ENCODE measurements around the gene NPC1. TPM values are rescaled to one million over a fixed set of nuclear protein-coding genes. Genes with fewer than 3 reads are reported as not detected.

The NPC1 gene
- total RNA-seq, 1 donor from 2014 or later = 44.8 TPM

GRCh38 chr18:23596183-23596582 is 9.9 kb upstream of the NPC1 start:
- DNase-seq = no peak
- H3K27ac Mint-ChIP-seq (ENCODE audit: unreplicated experiment) = no peak overlapping the region
- H3K4me3 Mint-ChIP-seq (ENCODE audit: unreplicated experiment) = no peak overlapping the region
- H3K4me1 Mint-ChIP-seq (ENCODE audit: low read depth, unreplicated experiment) = no peaks in the 10 kb centered on the region
- H3K27me3 Mint-ChIP-seq (ENCODE audit: unreplicated experiment) = no peaks in the 10 kb centered on the region
- no peaks in the 10 kb centered on the region for H3K9me3 Mint-ChIP-seq (ENCODE audit: unreplicated experiment)
- no peak for TF ChIP-seq CTCF (IDR thresholded peaks at IDR 0.05; ENCODE audit: partially characterized antibody, unreplicated experiment)
- no peaks in the 10 kb centered on the region for H3K36me3 Mint-ChIP-seq (ENCODE audit: unreplicated experiment)

GRCh38 chr18:23595591-23595990 is 9.3 kb upstream of the NPC1 start:
- Mint-ChIP-seq H3K36me3 (ENCODE audit: unreplicated experiment) (no peaks in the 10 kb centered on the region), H3K4me3 (ENCODE audit: unreplicated experiment) (no peak overlapping the region), H3K4me1 (ENCODE audit: low read depth, unreplicated experiment) (no peaks in the 10 kb centered on the region), H3K27me3 (ENCODE audit: unreplicated experiment) (no peaks in the 10 kb centered on the region), H3K9me3 (ENCODE audit: unreplicated experiment) (no peaks in the 10 kb centered on the region), H3K27ac (ENCODE audit: unreplicated experiment) (no peak overlapping the region)
- no peak for TF ChIP-seq CTCF (IDR thresholded peaks at IDR 0.05; ENCODE audit: partially characterized antibody, unreplicated experiment)
- DNase-seq = no peak

GRCh38 chr18:23593720-23594119 is 7.4 kb upstream of the NPC1 start:
- Mint-ChIP-seq H3K9me3 (ENCODE audit: unreplicated experiment) (no peaks in the 10 kb centered on the region), H3K4me1 (ENCODE audit: low read depth, unreplicated experiment) (no peaks in the 10 kb centered on the region), H3K36me3 (ENCODE audit: unreplicated experiment) (no peaks in the 10 kb centered on the region), H3K27ac (ENCODE audit: unreplicated experiment) (no peak overlapping the region), H3K4me3 (ENCODE audit: unreplicated experiment) (no peak overlapping the region), H3K27me3 (ENCODE audit: unreplicated experiment) (no peaks in the 10 kb centered on the region)
- TF ChIP-seq CTCF (IDR thresholded peaks at IDR 0.05; ENCODE audit: partially characterized antibody, unreplicated experiment) = no peak
- no peak for DNase-seq

GRCh38 chr18:23592911-23593310 is 6.6 kb upstream of the NPC1 start:
- no peak overlapping the region for H3K27ac Mint-ChIP-seq (ENCODE audit: unreplicated experiment)
- H3K9me3 Mint-ChIP-seq (ENCODE audit: unreplicated experiment) = no peaks in the 10 kb centered on the region
- H3K36me3 Mint-ChIP-seq (ENCODE audit: unreplicated experiment) = no peaks in the 10 kb centered on the region
- H3K27me3 Mint-ChIP-seq (ENCODE audit: unreplicated experiment) = no peaks in the 10 kb centered on the region
- TF ChIP-seq CTCF (IDR thresholded peaks at IDR 0.05; ENCODE audit: partially characterized antibody, unreplicated experiment) = no peak
- no peak for DNase-seq
- H3K4me3 Mint-ChIP-seq (ENCODE audit: unreplicated experiment) = no peak overlapping the region
- H3K4me1 Mint-ChIP-seq (ENCODE audit: low read depth, unreplicated experiment) = no peaks in the 10 kb centered on the region

- no peaks in the 10 kb centered on the region for H3K36me3 Mint-ChIP-seq (ENCODE audit: unreplicated experiment)
- no peaks in the 10 kb centered on the region for H3K4me1 Mint-ChIP-seq (ENCODE audit: low read depth, unreplicated experiment)
- no peak overlapping the region for H3K4me3 Mint-ChIP-seq (ENCODE audit: unreplicated experiment)
- H3K27ac Mint-ChIP-seq (ENCODE audit: unreplicated experiment) = no peak overlapping the region
- H3K27me3 Mint-ChIP-seq (ENCODE audit: unreplicated experiment) = peaks cover 4% of the 10 kb centered on the region
- H3K9me3 Mint-ChIP-seq (ENCODE audit: unreplicated experiment) = peaks cover 3% of the 10 kb centered on the region
- no peak for DNase-seq
- no peak for TF ChIP-seq CTCF (IDR thresholded peaks at IDR 0.05; ENCODE audit: partially characterized antibody, unreplicated experiment)
Observed at GRCh38 chr18:23591011-23591410, 4.7 kb upstream of the NPC1 start.

All from glutamatergic neuron (in vitro differentiated cells).